Glomerular visceral epithelial cell (primary cell): ENCODE results near the gene FAM200A.
"Not testable (repeated sequence)": the region's sequence is repeated elsewhere in the genome, so short reads cannot be mapped to it uniquely, and the experiment has no call there.

ENCODE experiments used
- DNase-seq: peaks from one replicate; pipeline ENCODE4 v3.0.0-alpha.2; 2016; ENCODE audit errors: extremely low spot score

Gene FAM200A

DNA sequence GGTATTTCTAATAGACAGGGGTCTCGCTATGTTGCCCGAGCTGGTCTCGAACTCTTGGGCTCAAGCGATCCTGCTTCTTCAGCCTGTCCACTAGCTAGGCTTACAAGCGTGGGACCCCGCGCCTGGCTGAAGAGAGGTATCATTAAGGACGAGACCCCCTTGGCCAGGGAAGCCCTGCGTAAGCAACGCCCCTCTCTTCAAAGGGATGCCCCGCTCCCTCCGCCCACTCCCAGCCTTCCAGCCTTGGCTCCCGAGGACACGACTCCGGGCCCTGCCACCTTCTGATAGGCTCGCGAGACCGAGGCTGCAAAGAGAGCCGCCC, 47.7 kb downstream of the FAM200A start:
- no peak for DNase-seq

DNA sequence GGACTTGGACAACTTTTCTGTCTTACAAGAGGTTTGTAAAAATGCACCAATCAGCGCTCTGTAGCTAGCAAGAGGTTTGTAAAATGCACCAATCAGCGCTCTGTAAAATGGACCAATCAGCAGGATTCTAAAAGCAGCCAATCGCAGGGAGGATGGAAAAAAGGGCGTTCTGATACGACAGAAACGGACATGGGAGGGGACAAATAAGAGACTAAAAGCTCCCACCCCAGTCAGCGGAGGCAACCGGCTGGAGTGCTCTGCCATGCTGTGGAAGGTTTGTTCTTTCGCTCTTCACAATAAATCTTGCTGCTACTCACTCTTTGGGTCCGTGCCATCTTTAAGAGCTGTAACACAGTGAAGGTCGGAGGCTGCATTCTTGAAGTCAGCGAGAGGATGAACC, 50.7 kb downstream of the FAM200A start:
- DNase-seq, result not testable (repeated sequence)

DNA sequence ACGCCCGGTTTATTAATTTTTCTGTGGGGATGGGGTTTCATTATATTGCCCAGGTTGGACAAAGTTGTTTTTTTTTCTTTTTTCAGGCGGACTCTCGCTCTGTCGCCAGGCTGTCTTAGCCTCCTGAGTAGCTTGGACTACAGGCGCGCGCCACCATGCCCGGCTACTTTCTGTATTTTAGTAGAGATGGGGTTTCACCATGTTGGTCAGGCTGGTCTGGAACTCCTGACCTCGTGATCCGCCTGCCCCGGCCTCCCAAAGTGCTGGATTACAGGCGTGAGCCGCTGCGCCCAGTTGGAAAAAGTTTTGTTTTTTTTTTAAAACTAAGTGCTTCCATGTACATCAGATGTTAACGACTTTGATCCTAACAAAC, 51.3 kb downstream of the FAM200A start:
- no peak for DNase-seq

DNA sequence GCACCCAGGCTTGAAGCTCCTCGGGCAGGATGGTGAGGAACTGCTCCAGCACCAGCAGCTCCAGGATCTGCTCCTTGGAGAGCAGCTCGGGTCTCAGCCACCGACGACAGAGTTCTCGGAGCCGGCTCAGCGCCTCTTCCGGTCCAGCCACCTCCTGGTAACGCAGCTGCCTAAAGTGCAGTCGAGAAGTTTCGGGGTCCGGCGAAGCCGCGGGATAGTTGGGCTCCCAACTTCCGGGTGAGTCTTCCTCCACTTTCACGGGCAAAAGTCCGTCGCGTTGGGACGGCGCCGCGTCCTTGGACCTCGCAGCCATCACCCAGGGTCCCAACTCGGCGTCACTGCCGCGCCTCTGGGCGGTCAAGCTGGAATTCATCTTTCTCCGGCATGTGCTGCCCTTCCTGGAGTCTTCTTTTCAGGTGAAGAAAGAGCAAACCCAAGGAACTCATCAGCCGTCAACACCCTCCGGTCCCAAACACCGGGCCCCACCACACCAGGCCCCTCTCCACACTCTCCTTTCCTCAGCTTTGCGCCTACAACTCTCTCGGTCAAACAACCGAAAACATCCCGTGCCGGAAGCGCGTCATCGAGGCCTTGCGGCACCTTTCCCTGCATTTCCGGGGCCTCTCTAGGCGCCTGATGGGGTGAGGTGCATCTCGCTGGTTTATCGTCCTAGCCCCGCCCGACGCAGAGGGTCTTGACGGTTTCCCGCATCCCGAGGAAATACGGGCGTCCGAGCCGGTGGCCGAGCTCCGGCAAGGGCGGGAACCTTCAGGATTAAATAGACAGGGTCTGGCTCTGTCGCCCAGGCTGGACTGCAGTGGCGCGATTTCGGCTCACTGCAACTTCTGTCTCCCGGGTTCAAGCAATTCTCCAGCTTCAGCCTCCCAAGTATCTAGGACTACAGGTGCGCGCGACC, 51.9 kb downstream of the FAM200A start, which contains the start of gene ZNF394:
ZNF394 (minus strand) TSS at position 561 of the 916 bp plus-strand sequence; CDS start at position 373, 188 bp downstream.
- DNase-seq, result peak; percentile 86

DNA sequence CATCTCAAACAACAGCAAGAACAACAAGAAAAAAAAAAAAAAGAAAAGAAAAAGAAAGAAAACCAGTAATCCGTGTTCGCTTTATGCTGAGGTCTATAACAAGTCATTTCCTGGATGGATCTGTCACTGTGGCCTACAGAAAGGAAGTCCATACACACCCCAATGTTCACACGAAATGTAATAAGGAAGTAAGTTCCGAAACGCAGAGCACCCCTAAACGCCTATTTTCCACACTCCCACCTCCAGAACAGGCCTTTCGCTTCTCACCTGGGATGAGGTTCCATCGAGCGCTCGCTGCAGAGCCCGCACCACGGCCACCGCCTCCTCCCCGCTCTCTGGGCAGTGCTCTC, 52.6 kb downstream of the FAM200A start:
- no peak for DNase-seq

DNA sequence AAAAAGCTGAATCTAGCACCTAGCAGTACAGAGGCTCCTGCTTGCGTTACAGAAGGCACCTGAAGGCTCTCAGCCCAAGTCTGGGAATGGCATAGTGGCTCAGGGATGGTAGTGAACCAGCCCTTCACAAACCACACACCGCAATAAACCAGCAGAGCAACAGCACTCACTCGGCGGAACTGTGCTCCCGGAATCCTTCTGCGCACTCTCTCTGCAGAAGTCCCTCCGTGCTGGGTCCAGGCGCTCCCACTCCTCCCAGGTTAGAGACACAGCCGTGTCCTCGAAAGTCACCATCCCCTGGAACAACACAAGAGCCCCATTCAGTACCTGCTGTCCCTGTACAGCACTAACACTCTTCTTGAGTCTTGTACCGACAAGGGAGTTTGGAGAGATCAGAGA, 53.4 kb downstream of the FAM200A start:
- no peak for DNase-seq

DNA sequence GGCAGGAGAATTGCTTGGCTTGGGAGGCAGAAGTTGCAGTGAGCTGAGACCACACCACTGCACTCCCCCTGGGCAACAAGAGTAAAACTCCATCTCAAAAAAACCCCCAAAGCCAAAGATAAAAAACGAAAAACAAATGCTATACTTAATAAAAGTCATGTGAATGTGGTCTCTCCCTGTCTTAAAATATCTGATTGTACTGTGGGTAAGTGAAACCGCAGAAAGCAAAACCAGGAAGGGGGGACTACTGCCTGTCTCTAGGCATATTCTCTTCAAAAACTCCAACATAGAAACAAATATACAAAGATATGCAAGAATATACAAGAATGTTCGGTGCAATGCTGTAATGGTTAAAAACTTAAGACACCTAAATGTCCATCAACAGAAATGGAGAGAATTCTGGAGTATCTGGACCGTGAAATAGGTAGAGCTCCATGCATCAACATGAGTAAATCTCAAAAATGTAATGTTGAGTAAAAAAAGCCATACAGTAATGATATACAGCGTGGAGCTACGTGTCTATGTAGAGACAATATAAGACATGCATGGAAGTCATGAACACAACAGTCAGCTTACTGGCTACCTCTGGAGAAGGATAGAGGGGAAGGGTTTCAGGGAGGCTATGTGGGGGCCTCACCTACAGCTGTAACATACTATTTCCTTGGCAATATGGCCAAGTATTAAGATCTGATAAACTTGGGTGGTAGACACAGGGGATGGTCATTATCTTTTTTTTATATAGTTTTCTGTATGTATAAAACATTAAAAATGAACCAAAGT, 54.0 kb downstream of the FAM200A start:
- DNase-seq, result no peak
